OCI-LY3 (cell line): ENCODE results near the gene C8G.

ENCODE experiments used
- CTCF ChIP-seq: fragments of 200-600, 300-600 bp; sonication (generic); IDR thresholded peaks from 2 replicates; pipeline ENCODE4 v1.5.1; 2014; ENCODE audit warnings: antibody characterized with exemption, low read length, low read depth
- EZH2phosphoT487 ChIP-seq: fragments of 200-600 bp; shearing (Covaris generic); IDR thresholded peaks from 2 replicates; pipeline ENCODE4 v1.6.1; 2018; ENCODE audit warnings: antibody characterized with exemption, mixed run types, low read depth

- TF ChIP-seq CTCF (no peak), EZH2phosphoT487 (no peak)
These were observed 537 bp downstream of the C8G start for GRCh38 chr9:136945333-136946227.
